ENCODE data around the gene CSNK2B.

GRCh38 chr6:31711233-31711632 is 45.4 kb downstream of the CSNK2B start:
- TF ChIP-seq CTCF (IDR thresholded peaks at IDR 0.05; ENCODE audit: low read depth, low read length) (no peak), MYC (IDR thresholded peaks at IDR 0.05; ENCODE audit: low read depth, low read length) (no peak), POLR2A (IDR thresholded peaks at IDR 0.05; ENCODE audit: extremely low read depth, insufficient read length) (no peak)

Measured in NB4 (cell line).